ENCODE results near the gene NOTCH2.
"Not testable (repeated sequence)": the region's sequence is repeated elsewhere in the genome, so short reads cannot be mapped to it uniquely, and the experiment has no call there.

GRCh38 chr1:120092232-120093218 lies 23.1 kb upstream of the NOTCH2 start:
- TF ChIP-seq POLR2A, CTCF (IDR thresholded peaks at IDR 0.05): not testable (repeated sequence)

Measured in right lobe of liver (tissue), 4 donors.